Astrocyte (in vitro differentiated cells and primary cell): Measurements from ENCODE around the gene FGGY. TPM values are rescaled to one million over a fixed set of nuclear protein-coding genes. Genes with fewer than 3 reads are reported as not detected.
"Not testable (repeated sequence)": the region's sequence is repeated elsewhere in the genome, so short reads cannot be mapped to it uniquely, and the experiment has no call there.

Source experiments
- DNase-seq: peaks from one replicate; pipeline ENCODE4 v3.0.0-alpha.2; 2010; ENCODE audit warnings: low read depth
- FAIRE-seq: peaks from 2 replicates; lab custom pipeline; 2011; peaks lifted over from hg19 to GRCh38; lab: Jason Lieb, UNC
- H2AFZ ChIP-seq: 2 replicates; pipeline ENCODE4 v1.6.0; 2012; ENCODE audit warnings: low read depth, low read length, inconsistent platforms
- H3K27ac ChIP-seq: 2 replicates; pipeline ENCODE4 v1.5.1; 2011; ENCODE audit warnings: low read depth, low read length, inconsistent platforms
- H3K27me3 ChIP-seq: 2 replicates; pipeline ENCODE4 v1.6.0; 2011; ENCODE audit warnings: low read length, inconsistent platforms; ENCODE audit not compliant: insufficient read depth
- H3K36me3 ChIP-seq: 2 replicates; pipeline ENCODE4 v1.5.1; 2011; ENCODE audit warnings: low read length, inconsistent platforms; ENCODE audit not compliant: insufficient read depth
- H3K4me1 ChIP-seq: 2 replicates; pipeline ENCODE4 v1.5.1; 2011; ENCODE audit warnings: low read length, inconsistent platforms; ENCODE audit not compliant: insufficient read depth
- H3K4me2 ChIP-seq: 2 replicates; pipeline ENCODE4 v1.6.0; 2012; ENCODE audit warnings: low read length, inconsistent platforms
- H3K4me3 ChIP-seq: 2 replicates; pipeline ENCODE4 v1.5.1; 2011; ENCODE audit warnings: low read depth, mild to moderate bottlenecking, low read length, inconsistent platforms; ENCODE audit not compliant: insufficient read depth
- H3K79me2 ChIP-seq: 2 replicates; pipeline ENCODE4 v1.6.0; 2012; ENCODE audit warnings: mild to moderate bottlenecking, low read length, inconsistent platforms; ENCODE audit not compliant: insufficient read depth
- H3K9ac ChIP-seq: 2 replicates; pipeline ENCODE4 v1.6.0; 2012; ENCODE audit warnings: mild to moderate bottlenecking, low read length, inconsistent platforms
- H3K9me3 ChIP-seq: 2 replicates; pipeline ENCODE4 v1.5.1; 2012; ENCODE audit warnings: low read depth, mild to moderate bottlenecking, low read length, inconsistent platforms; ENCODE audit not compliant: insufficient read depth
- H4K20me1 ChIP-seq: 2 replicates; pipeline ENCODE4 v1.6.0; 2012; ENCODE audit warnings: low read length, inconsistent platforms; ENCODE audit not compliant: insufficient read depth
- H3K27ac Mint-ChIP-seq: one replicate; pipeline ENCODE4 v1.8.0; 2021; ENCODE audit warnings: mild to moderate bottlenecking, mixed read lengths; ENCODE audit not compliant: unreplicated experiment
- H3K27me3 Mint-ChIP-seq: one replicate; pipeline ENCODE4 v1.8.0; 2021; ENCODE audit warnings: low read depth, mixed read lengths; ENCODE audit not compliant: unreplicated experiment
- H3K36me3 Mint-ChIP-seq: one replicate; pipeline ENCODE4 v1.8.0; 2021; ENCODE audit warnings: low read depth, mixed read lengths; ENCODE audit not compliant: unreplicated experiment
- H3K4me1 Mint-ChIP-seq: one replicate; pipeline ENCODE4 v1.8.0; 2021; ENCODE audit warnings: low read depth, mixed read lengths; ENCODE audit not compliant: unreplicated experiment
- H3K4me3 Mint-ChIP-seq: one replicate; pipeline ENCODE4 v1.8.0; 2021; ENCODE audit warnings: mild to moderate bottlenecking, moderate library complexity, mixed read lengths; ENCODE audit not compliant: unreplicated experiment
- H3K9me3 Mint-ChIP-seq: one replicate; pipeline ENCODE4 v1.8.0; 2021; ENCODE audit warnings: mild to moderate bottlenecking, mixed read lengths; ENCODE audit not compliant: unreplicated experiment
- CTCF ChIP-seq: IDR thresholded peaks from 2 replicates; pipeline ENCODE4 v1.5.1; 2011; ENCODE audit warnings: low read depth, mild to moderate bottlenecking, inconsistent platforms, low read length, moderate library complexity; ENCODE audit not compliant: insufficient read depth
- EZH2 ChIP-seq: IDR thresholded peaks from 2 replicates; pipeline ENCODE4 v1.6.1; 2012; ENCODE audit warnings: mild to moderate bottlenecking, low read length, inconsistent platforms; ENCODE audit not compliant: insufficient read depth
- total RNA-seq: library from RNA; stranded (reverse); gene quantifications from 2 replicates; pipeline ENCODE4 v1.2.1, GENCODE V29; 2021

The FGGY gene
- total RNA-seq, 1 donor from 2014 or later: 6.8 TPM

DNA sequence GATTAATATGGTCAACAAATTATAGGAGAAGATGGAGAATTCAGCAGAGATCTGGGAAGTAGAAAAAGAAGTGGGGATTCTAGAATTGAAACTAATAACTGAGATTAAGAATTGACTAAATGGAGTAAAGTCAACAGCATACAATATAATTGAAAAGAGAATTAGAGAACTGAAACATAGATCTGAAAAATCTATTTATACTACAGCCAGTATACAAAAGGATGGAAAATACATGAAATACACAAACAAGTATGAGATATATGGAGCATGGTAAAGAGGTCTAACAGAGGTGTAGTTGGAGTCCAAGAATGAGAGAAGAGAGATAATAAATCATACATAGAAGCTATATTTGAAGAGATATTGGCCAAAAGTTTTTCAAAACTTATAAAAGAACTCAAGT lies 235.2 kb downstream of the FGGY start:
- no peak for DNase-seq
- H3K79me2 ChIP-seq: no peaks in the 10 kb centered on the region
- H3K27ac ChIP-seq: no peak overlapping the region
- FAIRE-seq: no peak
- H2AFZ ChIP-seq: no peak overlapping the region
- no peak overlapping the region for H3K4me3 ChIP-seq
- H3K27me3 ChIP-seq: no peaks in the 10 kb centered on the region
- H3K9ac ChIP-seq: no peak overlapping the region
- no peaks in the 10 kb centered on the region for H4K20me1 ChIP-seq
- no peaks in the 10 kb centered on the region for H3K4me1 ChIP-seq
- H3K36me3 ChIP-seq: no peaks in the 10 kb centered on the region
- H3K27ac Mint-ChIP-seq: no peak overlapping the region
- H3K4me2 ChIP-seq: no peak overlapping the region
- no peaks in the 10 kb centered on the region for H3K27me3 Mint-ChIP-seq
- H3K36me3 Mint-ChIP-seq: no peaks in the 10 kb centered on the region
- H3K9me3 Mint-ChIP-seq: no peaks in the 10 kb centered on the region
- no peak overlapping the region for H3K4me3 Mint-ChIP-seq
- TF ChIP-seq CTCF: no peak
- TF ChIP-seq EZH2: no peak
- peaks cover 10% of the 10 kb centered on the region for H3K4me1 Mint-ChIP-seq
- no peaks in the 10 kb centered on the region for H3K9me3 ChIP-seq

DNA sequence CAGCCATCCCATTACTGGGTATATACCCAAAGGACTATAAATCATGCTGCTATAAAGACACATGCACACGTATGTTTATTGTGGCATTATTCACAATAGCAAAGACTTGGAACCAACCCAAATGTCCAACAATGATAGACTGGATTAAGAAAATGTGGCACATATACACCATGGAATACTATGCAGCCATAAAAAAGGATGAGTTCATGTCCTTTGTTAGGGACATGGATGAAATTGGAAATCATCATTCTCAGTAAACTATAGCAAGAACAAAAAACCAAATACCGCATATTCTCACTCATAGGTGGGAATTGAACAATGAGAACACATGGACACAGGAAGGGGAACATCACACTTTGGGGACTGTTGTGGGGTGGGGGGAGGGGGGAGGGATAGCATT lies 241.6 kb downstream of the FGGY start:
- H3K4me1 Mint-ChIP-seq, H3K4me3 ChIP-seq, H3K27ac ChIP-seq, H3K9ac ChIP-seq, H3K9me3 Mint-ChIP-seq, H3K36me3 Mint-ChIP-seq, DNase-seq, H4K20me1 ChIP-seq, H3K27ac Mint-ChIP-seq, H3K4me3 Mint-ChIP-seq, H3K36me3 ChIP-seq, H3K27me3 ChIP-seq, FAIRE-seq, H3K27me3 Mint-ChIP-seq, H3K4me1 ChIP-seq, H3K4me2 ChIP-seq, H2AFZ ChIP-seq, H3K9me3 ChIP-seq, H3K79me2 ChIP-seq: not testable (repeated sequence)

DNA sequence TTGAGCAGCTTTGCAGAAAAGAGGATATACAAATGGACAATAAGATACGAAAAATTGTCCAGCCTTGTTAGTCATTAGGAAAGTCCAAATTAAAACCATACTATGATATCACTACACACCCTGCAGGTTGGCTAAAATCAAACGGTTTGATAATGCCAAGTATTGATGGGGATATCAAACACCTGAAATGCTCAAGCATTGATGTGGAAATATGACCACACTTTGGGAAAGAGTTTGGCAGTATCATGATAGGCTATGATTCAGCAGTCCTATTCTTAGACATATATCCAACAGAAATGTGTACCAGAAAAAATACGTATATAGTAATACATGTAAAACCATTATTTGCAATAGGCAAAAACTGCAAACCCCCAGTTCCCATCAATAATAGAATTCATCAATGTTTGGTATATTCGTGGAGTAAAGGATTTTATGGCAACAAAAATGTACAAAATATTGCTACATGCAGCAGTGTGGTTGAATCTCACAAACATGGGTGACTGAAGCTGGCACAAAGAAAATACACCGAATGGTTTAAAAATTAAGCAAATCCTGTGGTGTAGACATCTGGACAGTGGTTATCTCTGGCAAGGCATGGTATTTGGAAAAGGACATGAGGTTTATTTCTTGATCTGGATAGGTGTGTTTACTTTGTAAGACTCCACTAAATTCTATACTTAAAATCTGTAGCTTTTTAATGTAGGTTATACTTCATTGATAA lies 243.2 kb downstream of the FGGY start:
- H3K79me2 ChIP-seq: no peaks in the 10 kb centered on the region
- H3K27ac ChIP-seq: no peak overlapping the region
- H3K9me3 ChIP-seq: no peaks in the 10 kb centered on the region
- no peaks in the 10 kb centered on the region for H4K20me1 ChIP-seq
- H3K27me3 Mint-ChIP-seq: no peaks in the 10 kb centered on the region
- no peak overlapping the region for H3K9ac ChIP-seq
- no peak overlapping the region for H3K27ac Mint-ChIP-seq
- no peak overlapping the region for H3K4me3 ChIP-seq
- H3K36me3 Mint-ChIP-seq: peaks cover 2% of the 10 kb centered on the region
- no peaks in the 10 kb centered on the region for H3K4me1 ChIP-seq
- no peak for DNase-seq
- no peaks in the 10 kb centered on the region for H3K9me3 Mint-ChIP-seq
- H3K4me3 Mint-ChIP-seq: no peak overlapping the region
- H2AFZ ChIP-seq: no peak overlapping the region
- H3K4me1 Mint-ChIP-seq: peaks cover 10% of the 10 kb centered on the region
- H3K4me2 ChIP-seq: no peak overlapping the region
- no peak for TF ChIP-seq EZH2
- TF ChIP-seq CTCF: no peak
- no peaks in the 10 kb centered on the region for H3K27me3 ChIP-seq
- no peaks in the 10 kb centered on the region for H3K36me3 ChIP-seq
- FAIRE-seq: no peak
